Endometrial microvascular endothelial cells (primary cell): ENCODE data around the gene RBP4. TPM values are rescaled to one million over a fixed set of nuclear protein-coding genes. Genes with fewer than 3 reads are reported as not detected.

Experiments
- total RNA-seq: library from RNA; depleted of rRNA; stranded (reverse); fragments of >200 nt; gene quantifications from one replicate; pipeline ENCODE4 v1.2.3, GENCODE V29; 2015; ENCODE audit errors: inconsistent ontology term

RBP4 gene
- total RNA-seq, 1 donor from 2014 or later: not detected

Other genes with a start within 250 kb of the RBP4 start
- 250 TPM for gene MYOF, start 118.9 kb downstream of the RBP4 start, total RNA-seq
- 72.3 TPM for gene CEP55, start 104.6 kb downstream of the RBP4 start, total RNA-seq
- gene FFAR4, start 34.6 kb downstream of the RBP4 start, total RNA-seq: not detected
- gene PDE6C, start 11.3 kb upstream of the RBP4 start, total RNA-seq: not detected
- gene FRA10AC1, start 101.4 kb upstream of the RBP4 start, total RNA-seq: 2.6 TPM
- gene LGI1, start 156.7 kb upstream of the RBP4 start, total RNA-seq: not detected